GM19452 (cell line): ENCODE results near the gene NEURL1B.
"Not testable (repeated sequence)": the region's sequence is repeated elsewhere in the genome, so short reads cannot be mapped to it uniquely, and the experiment has no call there.

Experiments used
- ATAC-seq: cut with Tn5 transposase; IDR thresholded peaks from one replicate; pipeline ENCODE4 v1.9.1; 2021; ENCODE audit not compliant: unreplicated experiment

Gene NEURL1B

GRCh38 chr5:172692451-172692850 lies 51.4 kb downstream of the NEURL1B start:
- no peak for ATAC-seq

- ATAC-seq: no peak
These were observed 51.9 kb downstream of the NEURL1B start for GRCh38 chr5:172692981-172693380.

- ATAC-seq: no peak
These were observed 53.0 kb downstream of the NEURL1B start for GRCh38 chr5:172694061-172694460.

GRCh38 chr5:172694541-172694940 lies 53.5 kb downstream of the NEURL1B start:
- no peak for ATAC-seq

- no peak for ATAC-seq
These were observed 54.4 kb downstream of the NEURL1B start for GRCh38 chr5:172695232-172696054.

- no peak for ATAC-seq
These were observed 55.2 kb downstream of the NEURL1B start for GRCh38 chr5:172696171-172696849.

- ATAC-seq: peak; percentile 76
These were observed 56.4 kb downstream of the NEURL1B start for GRCh38 chr5:172697123-172698121.

- no peak for ATAC-seq
These were observed 58.4 kb downstream of the NEURL1B start for GRCh38 chr5:172699423-172699822.

- no peak for ATAC-seq
These were observed 58.9 kb downstream of the NEURL1B start for GRCh38 chr5:172699999-172700364.

GRCh38 chr5:172700365-172701290 lies 59.6 kb downstream of the NEURL1B start:
- ATAC-seq: no peak

- ATAC-seq: no peak
These were observed 60.2 kb downstream of the NEURL1B start for GRCh38 chr5:172701291-172701656.

GRCh38 chr5:172703952-172704351 lies 62.9 kb downstream of the NEURL1B start:
- no peak for ATAC-seq

GRCh38 chr5:172705576-172706084 lies 64.6 kb downstream of the NEURL1B start:
- no peak for ATAC-seq

- ATAC-seq: no peak
These were observed 65.7 kb downstream of the NEURL1B start for GRCh38 chr5:172706796-172707195.

- ATAC-seq: no peak
These were observed 66.5 kb downstream of the NEURL1B start for GRCh38 chr5:172707285-172708182.

GRCh38 chr5:172708183-172708505 lies 67.1 kb downstream of the NEURL1B start:
- ATAC-seq: no peak

- no peak for ATAC-seq
These were observed 69.6 kb downstream of the NEURL1B start for GRCh38 chr5:172710676-172711075.

- ATAC-seq: not testable (repeated sequence)
These were observed 70.3 kb downstream of the NEURL1B start for GRCh38 chr5:172711321-172711861.

GRCh38 chr5:172712610-172713009 lies 71.5 kb downstream of the NEURL1B start:
- no peak for ATAC-seq
